Fibroblast of villous mesenchyme (primary cell): ENCODE data around the gene ANKS1B. TPM values are rescaled to one million over a fixed set of nuclear protein-coding genes. Genes with fewer than 3 reads are reported as not detected.

ENCODE experiments used
- DNase-seq: peaks from one replicate; pipeline ENCODE4 v3.0.0-alpha.2; 2010; ENCODE audit warnings: low read depth
- H3K4me3 ChIP-seq: 2 replicates; pipeline ENCODE4 v1.5.1; 2011; ENCODE audit warnings: low read depth, mild to moderate bottlenecking, low read length
- total RNA-seq: library from RNA; depleted of rRNA; stranded (reverse); fragments of >200 nt; gene quantifications from 2 replicates; pipeline ENCODE4 v1.2.3, GENCODE V29; 2012
- TF ChIP-seq, protein P1 (sequence below): IDR thresholded peaks from 2 replicates; pipeline ENCODE4 v1.5.1; 2012; ENCODE audit warnings: low read depth, mild to moderate bottlenecking, low read length; ENCODE audit not compliant: insufficient read depth

Gene ANKS1B
- total RNA-seq, 1 donor: 0.86 TPM

DNA sequence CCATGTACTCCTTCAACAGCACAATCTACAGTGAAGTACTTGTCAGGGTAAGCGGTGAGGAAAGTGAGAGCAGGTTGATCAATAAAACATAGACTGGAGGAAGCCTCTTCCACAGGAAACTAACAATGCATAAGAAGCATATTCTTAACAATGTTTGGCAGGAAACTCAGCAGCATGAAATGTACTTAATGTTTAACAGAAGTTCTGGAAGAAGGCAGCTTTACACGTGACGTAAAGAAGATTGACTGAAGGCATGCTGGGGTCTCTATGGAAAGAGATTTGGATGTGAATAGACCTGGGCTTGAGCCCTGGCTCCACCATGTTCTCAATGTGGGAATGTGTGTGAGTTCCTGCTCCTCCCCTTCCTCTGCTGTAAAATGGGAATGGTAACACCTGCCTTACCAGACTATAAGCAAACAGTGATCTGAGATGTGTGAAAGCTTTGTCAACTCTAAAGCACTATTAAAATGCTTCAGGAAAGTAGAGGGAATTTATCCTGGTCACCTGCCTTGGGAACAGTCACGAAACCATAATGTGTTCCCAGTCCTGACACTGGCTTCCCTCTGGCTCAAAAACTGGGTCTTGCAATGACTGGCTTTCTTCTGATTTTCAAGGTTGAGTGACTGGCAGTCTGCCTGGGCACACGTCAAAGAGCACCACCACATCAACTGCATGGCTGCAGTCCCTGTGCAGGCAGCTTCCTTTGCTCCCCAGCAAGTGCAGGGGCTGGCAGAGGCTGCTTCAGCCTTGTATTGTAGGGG, 955.0 kb downstream of the ANKS1B start:
- TF ChIP-seq, protein P1, sequence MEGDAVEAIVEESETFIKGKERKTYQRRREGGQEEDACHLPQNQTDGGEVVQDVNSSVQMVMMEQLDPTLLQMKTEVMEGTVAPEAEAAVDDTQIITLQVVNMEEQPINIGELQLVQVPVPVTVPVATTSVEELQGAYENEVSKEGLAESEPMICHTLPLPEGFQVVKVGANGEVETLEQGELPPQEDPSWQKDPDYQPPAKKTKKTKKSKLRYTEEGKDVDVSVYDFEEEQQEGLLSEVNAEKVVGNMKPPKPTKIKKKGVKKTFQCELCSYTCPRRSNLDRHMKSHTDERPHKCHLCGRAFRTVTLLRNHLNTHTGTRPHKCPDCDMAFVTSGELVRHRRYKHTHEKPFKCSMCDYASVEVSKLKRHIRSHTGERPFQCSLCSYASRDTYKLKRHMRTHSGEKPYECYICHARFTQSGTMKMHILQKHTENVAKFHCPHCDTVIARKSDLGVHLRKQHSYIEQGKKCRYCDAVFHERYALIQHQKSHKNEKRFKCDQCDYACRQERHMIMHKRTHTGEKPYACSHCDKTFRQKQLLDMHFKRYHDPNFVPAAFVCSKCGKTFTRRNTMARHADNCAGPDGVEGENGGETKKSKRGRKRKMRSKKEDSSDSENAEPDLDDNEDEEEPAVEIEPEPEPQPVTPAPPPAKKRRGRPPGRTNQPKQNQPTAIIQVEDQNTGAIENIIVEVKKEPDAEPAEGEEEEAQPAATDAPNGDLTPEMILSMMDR: no peak
- H3K4me3 ChIP-seq: no peak overlapping the region
- DNase-seq: no peak

DNA sequence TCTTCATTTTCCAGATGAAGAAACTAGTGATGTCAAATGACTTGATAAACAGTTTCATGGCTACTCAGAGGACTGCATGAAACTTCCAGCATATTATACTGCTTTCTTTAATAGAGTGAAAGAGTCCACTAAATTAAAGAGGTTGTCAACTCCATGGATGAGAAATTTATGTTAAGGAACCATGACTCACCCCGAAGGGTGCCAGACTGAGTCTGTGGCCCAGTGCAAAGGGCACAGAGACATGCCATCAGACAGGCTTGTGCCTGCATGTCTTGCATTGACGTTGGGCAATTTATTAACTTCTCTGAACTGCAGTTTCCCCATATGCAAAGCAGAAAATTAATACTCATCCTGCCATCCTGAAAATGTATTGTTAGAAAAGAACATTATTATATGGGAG, 957.3 kb downstream of the ANKS1B start:
- H3K4me3 ChIP-seq: no peak overlapping the region
- DNase-seq: no peak
- TF ChIP-seq, protein P1: no peak

DNA sequence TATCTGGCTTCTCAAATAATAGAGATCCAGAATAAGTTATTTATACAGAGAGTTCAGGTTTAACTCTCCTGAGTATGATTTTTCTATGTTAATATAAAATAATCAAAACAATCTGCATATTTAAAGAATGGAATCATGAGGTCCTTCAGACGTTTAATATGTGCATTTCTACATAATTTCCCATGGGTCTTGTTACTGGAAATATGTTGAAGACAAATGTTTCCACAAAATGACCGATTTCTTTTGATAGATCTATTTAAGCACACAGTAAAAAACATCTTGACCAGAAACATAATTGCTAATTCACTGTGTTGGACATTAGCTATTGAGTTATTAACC, 957.7 kb downstream of the ANKS1B start:
- H3K4me3 ChIP-seq: no peak overlapping the region
- no peak for DNase-seq
- TF ChIP-seq, protein P1: no peak

DNA sequence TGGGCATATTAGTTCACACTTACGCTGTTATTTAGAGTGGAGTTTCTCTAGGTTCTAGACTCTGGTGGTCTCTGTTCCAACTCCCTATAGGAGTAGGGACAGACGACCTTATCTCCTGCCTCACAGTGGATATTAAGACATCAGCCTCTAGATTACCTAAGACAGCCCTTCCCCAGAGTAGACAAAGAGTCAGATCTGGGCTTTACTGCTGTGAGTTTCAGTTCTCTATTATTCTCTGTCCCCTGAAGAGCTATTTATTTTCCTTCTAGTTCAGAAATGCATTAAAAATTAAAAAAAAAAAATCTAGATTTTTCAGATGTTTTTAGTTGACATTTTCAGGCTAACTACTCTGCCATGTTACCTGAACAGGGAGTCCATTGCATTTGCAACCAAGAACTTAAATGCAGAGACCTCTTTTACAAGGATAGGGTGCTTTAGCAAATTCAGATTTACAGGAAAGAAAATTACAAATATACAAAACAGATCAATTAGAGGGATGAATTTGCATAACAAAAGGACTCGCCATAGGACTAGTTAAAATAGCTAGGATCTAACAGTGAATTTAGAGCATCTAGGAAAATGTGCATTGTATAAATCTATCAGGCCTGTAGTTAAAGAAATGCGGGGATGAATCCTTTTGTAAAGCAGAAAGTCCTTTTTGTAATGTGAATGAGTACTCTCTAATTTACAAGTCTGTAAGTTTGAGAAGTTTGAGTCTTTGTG, 958.2 kb downstream of the ANKS1B start:
- no peak for DNase-seq
- TF ChIP-seq, protein P1: no peak
- H3K4me3 ChIP-seq: no peak overlapping the region

DNA sequence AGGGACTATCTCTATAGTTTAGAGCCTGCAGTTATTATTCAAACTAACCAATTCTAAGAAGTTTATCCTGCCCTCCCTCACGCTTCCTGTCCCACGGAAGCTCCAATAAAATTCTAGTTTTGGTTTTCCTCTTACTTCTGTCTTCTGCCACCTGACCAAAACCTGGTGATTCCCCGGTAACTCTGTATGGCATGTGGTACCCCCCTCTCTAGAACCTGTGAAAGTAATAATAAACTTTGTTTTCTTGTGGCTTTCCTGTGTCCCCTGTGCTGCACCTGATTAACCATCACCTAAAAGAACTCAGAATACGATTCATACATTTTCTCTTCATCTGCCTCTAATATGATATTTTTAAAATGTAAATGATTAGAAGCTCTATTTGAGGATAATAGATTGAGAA, 959.9 kb downstream of the ANKS1B start:
- H3K4me3 ChIP-seq: no peak overlapping the region
- no peak for DNase-seq
- TF ChIP-seq, protein P1: no peak

DNA sequence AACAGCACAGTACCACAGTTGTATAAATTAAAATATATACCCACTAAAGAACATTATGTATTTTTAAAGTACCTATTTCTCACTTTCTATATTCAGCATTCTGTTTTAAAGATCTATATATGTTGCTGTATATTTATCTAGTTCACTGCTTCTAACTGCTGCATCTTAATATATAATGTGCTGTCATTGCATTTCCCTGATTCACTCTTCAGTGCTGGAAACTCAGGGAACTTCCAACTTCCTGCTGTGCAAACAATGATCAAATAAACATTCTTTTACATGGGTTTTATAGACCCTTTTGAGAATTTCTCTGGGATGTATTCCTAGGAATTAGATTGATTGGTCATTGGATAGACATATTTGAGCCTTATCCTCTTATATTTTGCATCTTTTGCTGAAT, 960.5 kb downstream of the ANKS1B start:
- H3K4me3 ChIP-seq: no peak overlapping the region
- TF ChIP-seq, protein P1: no peak
- no peak for DNase-seq

DNA sequence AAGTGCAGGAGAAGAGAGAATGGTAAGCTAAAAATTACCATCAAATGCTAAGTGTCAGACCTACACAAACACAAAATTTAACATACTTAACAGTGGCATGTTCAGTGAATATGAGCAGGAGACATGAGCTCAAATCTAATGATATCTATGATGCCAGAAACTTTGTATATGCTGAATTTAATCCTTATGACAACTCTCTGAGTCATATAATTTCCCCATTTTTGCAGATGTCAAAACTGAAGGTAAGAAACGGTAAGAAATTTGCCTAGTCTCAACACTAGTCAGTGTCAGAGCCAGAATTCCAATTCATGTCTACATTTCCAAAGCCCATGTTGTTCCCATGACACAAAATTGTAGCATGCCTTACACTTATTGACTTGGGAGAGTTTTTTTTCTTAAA, 963.9 kb downstream of the ANKS1B start:
- no peak for DNase-seq
- no peak overlapping the region for H3K4me3 ChIP-seq

More for the DNA sequence above, 963.9 kb downstream of the ANKS1B start:
- TF ChIP-seq, protein P1: no peak
